ENCODE data around the gene PRICKLE2. TPM values are rescaled to one million over a fixed set of nuclear protein-coding genes. Genes with fewer than 3 reads are reported as not detected.
"Not testable (repeated sequence)": the region's sequence is repeated elsewhere in the genome, so short reads cannot be mapped to it uniquely, and the experiment has no call there.

PRICKLE2 gene
- total RNA-seq, 1 donor from 2014 or later: 12.4 TPM

- DNase-seq (ENCODE audit: low spot score): no peak
- intact Hi-C loops (cut with DNase I): no loop called here
Measured at GRCh38 chr3:64093825-64094712, 131.2 kb downstream of the PRICKLE2 start.

- DNase-seq (ENCODE audit: low spot score): no peak
- intact Hi-C loops (cut with DNase I): no loop called here
Measured at GRCh38 chr3:64093211-64093610, 132.1 kb downstream of the PRICKLE2 start.

DNA sequence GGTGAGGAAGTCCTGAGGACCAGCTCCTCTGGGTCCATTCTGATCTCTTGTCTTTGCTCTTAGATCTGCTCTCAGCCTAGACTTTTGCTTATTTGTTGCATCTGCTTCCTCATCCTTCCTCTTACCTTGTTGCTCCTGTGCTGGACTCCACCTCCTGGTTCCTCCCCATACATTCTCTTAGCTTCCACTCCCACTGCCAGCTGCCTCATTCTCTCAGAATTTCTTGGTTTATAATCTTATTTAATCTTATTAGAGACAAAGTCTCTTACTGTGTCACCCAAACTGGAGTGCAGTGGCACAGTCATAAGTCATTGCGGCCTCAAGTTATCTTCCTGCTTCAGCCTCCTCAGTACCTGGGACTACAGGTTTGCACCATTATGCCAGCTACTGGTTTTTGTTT is 133.8 kb downstream of the PRICKLE2 start:
- intact Hi-C loops (cut with DNase I): no loop called here
- no peak for DNase-seq (ENCODE audit: low spot score)

DNA sequence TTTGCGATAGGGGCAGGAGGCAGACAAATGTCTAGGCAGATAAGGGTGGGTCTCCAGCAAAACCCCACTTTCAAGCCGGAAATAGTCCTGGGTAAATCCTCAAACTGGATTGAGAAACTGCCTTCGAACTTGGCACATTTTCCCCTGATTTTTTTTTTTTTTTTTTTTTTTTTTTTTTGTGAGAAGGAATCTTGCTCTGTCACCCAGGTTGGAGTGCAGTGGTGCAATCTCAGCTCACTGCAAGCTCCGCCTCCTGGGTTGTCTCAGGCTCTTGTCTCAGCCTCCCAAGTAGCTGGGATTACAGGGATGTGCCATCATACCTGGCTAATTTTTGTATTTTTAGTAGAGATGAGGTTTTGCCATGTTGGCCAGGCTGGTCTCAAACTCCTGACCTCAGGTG is 135.9 kb downstream of the PRICKLE2 start:
- DNase-seq (ENCODE audit: low spot score); intact Hi-C loops (cut with DNase I): not testable (repeated sequence)

GRCh38 chr3:64088408-64089205 is 136.7 kb downstream of the PRICKLE2 start:
- DNase-seq (ENCODE audit: low spot score): no peak
- intact Hi-C loops (cut with DNase I): no loop called here

- DNase-seq (ENCODE audit: low spot score): no peak
- intact Hi-C loops (cut with DNase I): no loop called here
Measured at GRCh38 chr3:64086479-64087252, 138.6 kb downstream of the PRICKLE2 start.

GRCh38 chr3:64084640-64085039 is 140.6 kb downstream of the PRICKLE2 start:
- intact Hi-C loops (cut with DNase I): no loop called here
- no peak for DNase-seq (ENCODE audit: low spot score)

DNA sequence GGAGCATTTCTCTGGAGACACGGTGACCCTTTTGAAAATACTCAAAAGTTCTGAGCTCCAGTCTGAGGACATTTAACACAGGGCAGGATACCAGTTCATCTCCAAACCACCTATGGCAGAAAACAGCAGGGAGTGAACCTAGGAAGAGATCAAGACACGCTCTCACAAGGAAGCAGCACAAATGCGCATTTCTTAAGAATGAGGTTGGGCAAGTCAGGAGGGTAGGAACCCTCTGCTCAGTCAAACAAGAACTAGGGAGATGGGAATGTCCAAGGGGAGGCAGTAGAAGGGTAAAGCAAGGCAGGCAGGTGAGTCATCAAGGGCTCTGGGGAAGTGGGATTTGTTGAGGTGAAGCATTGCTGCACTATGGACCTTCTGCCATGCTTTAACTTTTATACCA is 141.7 kb downstream of the PRICKLE2 start:
- intact Hi-C loops (cut with DNase I): no loop called here
- DNase-seq (ENCODE audit: low spot score): no peak

DNA sequence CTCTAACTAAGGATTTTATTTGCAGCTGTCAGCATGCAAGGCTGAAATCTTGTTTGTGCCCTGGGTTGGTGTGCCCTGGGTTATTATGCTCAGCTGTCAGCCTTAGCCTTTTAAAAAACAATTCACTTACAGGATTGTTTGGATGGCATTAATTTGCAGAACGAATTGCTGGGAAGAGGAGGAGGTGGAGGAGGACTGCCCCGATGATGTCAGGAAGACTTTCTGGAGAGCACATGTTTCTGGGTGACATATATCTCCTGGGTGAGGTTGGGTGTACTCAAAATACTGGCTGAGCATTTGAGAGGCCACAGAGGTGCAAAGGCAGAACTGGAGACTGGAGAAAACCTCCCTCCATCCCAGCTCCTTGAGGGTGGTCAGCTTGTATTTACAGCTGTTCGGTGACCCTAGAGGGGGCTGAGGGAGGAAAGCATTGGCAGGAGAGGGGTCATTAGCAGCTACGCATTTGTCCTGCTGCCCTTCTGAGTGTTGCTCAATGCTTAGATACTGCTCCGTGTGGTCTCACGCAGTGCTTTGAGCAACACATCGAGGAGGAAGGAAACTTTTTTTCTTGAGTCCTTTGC is 142.2 kb downstream of the PRICKLE2 start:
- no peak for DNase-seq (ENCODE audit: low spot score)
- intact Hi-C loops (cut with DNase I): no loop called here

- intact Hi-C loops (cut with DNase I): no loop called here
- no peak for DNase-seq (ENCODE audit: low spot score)
Measured at GRCh38 chr3:64082411-64082810, 142.9 kb downstream of the PRICKLE2 start.

GRCh38 chr3:64081235-64081630 is 144.0 kb downstream of the PRICKLE2 start:
- intact Hi-C loops (cut with DNase I): no loop called here
- no peak for DNase-seq (ENCODE audit: low spot score)

- no peak for DNase-seq (ENCODE audit: low spot score)
- intact Hi-C loops (cut with DNase I): no loop called here
Measured at GRCh38 chr3:64080616-64081234, 144.5 kb downstream of the PRICKLE2 start.

- no peak for DNase-seq (ENCODE audit: low spot score)
- intact Hi-C loops (cut with DNase I): no loop called here
Measured at GRCh38 chr3:64079369-64080150, 145.7 kb downstream of the PRICKLE2 start.

DNA sequence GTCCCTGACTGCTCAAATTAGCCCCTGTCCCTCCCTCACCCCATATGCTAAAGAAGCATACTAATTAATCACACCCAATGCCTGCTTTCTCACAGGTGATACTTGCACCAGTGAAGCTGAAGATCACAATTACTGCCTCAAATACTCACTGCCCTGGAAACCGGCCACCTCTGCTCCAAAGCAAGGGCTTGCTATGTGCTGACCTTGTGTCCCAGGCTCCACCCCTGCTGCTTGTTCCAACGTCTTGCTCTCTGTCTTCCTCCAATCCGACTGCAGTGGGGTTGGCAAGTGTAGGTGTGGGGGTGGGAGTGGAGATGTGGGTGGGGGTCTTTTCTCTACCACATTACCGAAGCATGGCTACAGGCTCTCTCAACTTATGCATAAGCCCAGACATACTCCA is 146.3 kb downstream of the PRICKLE2 start:
- DNase-seq (ENCODE audit: low spot score): no peak
- intact Hi-C loops (cut with DNase I): no loop called here

- no peak for DNase-seq (ENCODE audit: low spot score)
- intact Hi-C loops (cut with DNase I): no loop called here
Measured at GRCh38 chr3:64074895-64075679, 150.2 kb downstream of the PRICKLE2 start.

DNA sequence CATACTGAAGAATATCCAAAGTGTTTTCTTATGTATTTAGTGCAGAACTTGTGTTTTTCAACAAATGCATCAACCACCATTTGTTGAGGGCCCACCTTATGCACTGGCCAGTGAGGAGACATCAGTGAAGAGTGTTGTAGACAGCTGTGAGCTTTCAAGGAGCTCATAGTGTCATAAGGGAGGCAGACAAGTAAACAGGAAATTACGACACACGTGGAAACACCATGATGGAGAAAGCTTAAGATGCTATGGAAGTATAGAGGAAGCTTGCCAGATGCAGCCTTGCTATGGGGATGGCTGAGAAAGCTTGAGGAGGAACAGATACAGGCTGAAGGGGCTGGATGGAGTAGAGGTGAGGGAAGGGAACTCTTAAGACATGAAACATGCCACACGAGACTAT is 151.2 kb downstream of the PRICKLE2 start:
- no peak for DNase-seq (ENCODE audit: low spot score)
- intact Hi-C loops (cut with DNase I): no loop called here

- no peak for DNase-seq (ENCODE audit: low spot score)
- intact Hi-C loops (cut with DNase I): no loop called here
Measured at GRCh38 chr3:64073158-64073761, 152.0 kb downstream of the PRICKLE2 start.

All from cardiac septum (tissue), 1 donor.